H1 (cell line): ENCODE results near the gene MATR3. TPM values are rescaled to one million over a fixed set of nuclear protein-coding genes. Genes with fewer than 3 reads are reported as not detected.

Experiments used
- CTCF ChIA-PET: fragments of 300-600 bp; sonication (Branson Sonifier 250); formaldehyde crosslinking; loops from one replicate; lab custom pipeline; 2021; ENCODE audit not compliant: partially characterized antibody; lab: Charles Lee
- POLR2A ChIA-PET: fragments of 300-600 bp; sonication (Branson Sonifier 250); formaldehyde crosslinking; loops from one replicate; lab custom pipeline; 2021; ENCODE audit warnings: inconsistent platforms; ENCODE audit not compliant: partially characterized antibody; lab: Charles Lee
- DNase-seq, 2 experiments: peaks; one replicate each; pipeline versions ENCODE4 v3.0.0 to v3.0.0-alpha.2; 2010 to 2022; ENCODE audit warnings: low spot score in 2 of 2, low read depth in 1 of 2, mixed read lengths in 1 of 2
- FAIRE-seq: peaks from 2 replicates; lab custom pipeline; 2011; peaks lifted over from hg19 to GRCh38; lab: Jason Lieb, UNC
- H2AFZ ChIP-seq: 2 replicates; pipeline ENCODE4 v1.8.1; 2012; ENCODE audit warnings: low read length, inconsistent platforms
- H2AK5ac ChIP-seq: 2 replicates; pipeline ENCODE4 v1.6.1; 2013; ENCODE audit warnings: low read depth, low read length
- H2BK120ac ChIP-seq: replicated peaks from 2 replicates; pipeline ENCODE3; 2013; ENCODE audit warnings: low read depth, low read length, inconsistent platforms
- H2BK12ac ChIP-seq: 2 replicates; pipeline ENCODE4 v1.6.1; 2013; ENCODE audit warnings: low read depth, low read length
- H2BK15ac ChIP-seq: 2 replicates; pipeline ENCODE4 v1.6.1; 2013; ENCODE audit warnings: low read length
- H2BK20ac ChIP-seq: 2 replicates; pipeline ENCODE4 v1.6.1; 2013; ENCODE audit warnings: low read length
- H2BK5ac ChIP-seq: 2 replicates; pipeline ENCODE4 v1.6.1; 2013; ENCODE audit warnings: low read depth, low read length
- H3K14ac ChIP-seq: 2 replicates; pipeline ENCODE4 v1.6.1; 2013; ENCODE audit warnings: inconsistent platforms; ENCODE audit not compliant: insufficient read length
- H3K18ac ChIP-seq: 2 replicates; pipeline ENCODE4 v1.6.1; 2013; ENCODE audit warnings: low read length; ENCODE audit errors: extremely low read depth
- H3K23ac ChIP-seq: 2 replicates; pipeline ENCODE4 v1.6.1; 2013; ENCODE audit warnings: inconsistent platforms; ENCODE audit not compliant: insufficient read length
- H3K23me2 ChIP-seq: 2 replicates; pipeline ENCODE4 v1.6.1; 2013; ENCODE audit warnings: low read depth, low read length
- H3K27ac ChIP-seq: 2 replicates; pipeline ENCODE4 v1.6.1; 2011; ENCODE audit warnings: low read depth, low read length, inconsistent platforms
- H3K27me3 ChIP-seq, 4 experiments: replicated peaks in 1 of 4; 1 replicate in 1 of 4; 2 replicates in 3 of 4; pipeline versions ENCODE4 v1.6.1 to v1.8.1; 2011 to 2013; ENCODE audit warnings: low read length in 3 of 4, mild to moderate bottlenecking in 3 of 4, inconsistent platforms in 2 of 4, mixed read lengths in 2 of 4, moderate library complexity in 1 of 4; ENCODE audit not compliant: control insufficient read depth in 3 of 4, insufficient read depth in 3 of 4; ENCODE audit errors: extremely low read depth in 1 of 4
- H3K36me3 ChIP-seq, 4 experiments: 2 replicates each; pipeline versions ENCODE4 v1.6.1 to v1.8.1; 2011 to 2013; ENCODE audit warnings: mild to moderate bottlenecking in 4 of 4, low read length in 3 of 4, moderate library complexity in 2 of 4, control low read depth in 1 of 4, inconsistent platforms in 1 of 4; ENCODE audit not compliant: insufficient read depth in 4 of 4, control insufficient read depth in 2 of 4
- H3K4ac ChIP-seq: replicated peaks from 2 replicates; pipeline ENCODE3; 2013; ENCODE audit warnings: low read length, low read depth, mixed read lengths, inconsistent platforms; ENCODE audit not compliant: insufficient read length
- H3K4me1 ChIP-seq, 4 experiments: replicated peaks in 1 of 4; 1 replicate in 1 of 4; 2 replicates in 3 of 4; pipeline versions ENCODE4 v1.6.1 to v1.8.1; 2011 to 2013; ENCODE audit warnings: low read length in 3 of 4, inconsistent platforms in 2 of 4, mixed read lengths in 1 of 4; ENCODE audit not compliant: insufficient read depth in 4 of 4, control insufficient read depth in 3 of 4
- H3K4me2 ChIP-seq, 2 experiments: 2 replicates each; pipeline versions ENCODE4 v1.6.1 to v1.8.1; 2011 to 2013; ENCODE audit warnings: low read depth in 2 of 2, low read length in 2 of 2, control low read depth in 1 of 2, inconsistent platforms in 1 of 2, mild to moderate bottlenecking in 1 of 2; ENCODE audit not compliant: insufficient read depth in 1 of 2
- H3K4me3 ChIP-seq, 4 experiments: fragments of 200-600, 300-600 bp in 1 of 4; sonication (generic), shearing (Covaris generic), sonication (Bioruptor Twin) in 1 of 4; 2 replicates each; pipeline versions ENCODE4 v1.5.1 to v1.8.1; 2011 to 2016; ENCODE audit warnings: low read length in 4 of 4, low read depth in 3 of 4, control low read depth in 2 of 4, inconsistent platforms in 2 of 4, mild to moderate bottlenecking in 2 of 4, mixed read lengths in 1 of 4, moderate library complexity in 1 of 4; ENCODE audit not compliant: insufficient read depth in 2 of 4; ENCODE audit errors: extremely low read depth in 1 of 4
- H3K56ac ChIP-seq: replicated peaks from 2 replicates; pipeline ENCODE3; 2013; ENCODE audit warnings: low read depth, mild to moderate bottlenecking, mixed read lengths, low read length, inconsistent platforms; ENCODE audit not compliant: insufficient read length
- H3K79me1 ChIP-seq: 2 replicates; pipeline ENCODE4 v1.6.1; 2013; ENCODE audit warnings: low read depth, low read length, control low read depth
- H3K79me2 ChIP-seq, 2 experiments: 2 replicates each; pipeline versions ENCODE4 v1.6.1 to v1.8.1; 2012 to 2013; ENCODE audit warnings: low read length in 2 of 2, mild to moderate bottlenecking in 2 of 2, inconsistent platforms in 1 of 2; ENCODE audit not compliant: insufficient read depth in 2 of 2, control insufficient read depth in 1 of 2
- H3K9ac ChIP-seq, 4 experiments: replicated peaks in 1 of 4; 1 replicate in 1 of 4; 2 replicates in 3 of 4; pipeline versions ENCODE4 v1.6.1 to v1.8.1; 2011 to 2013; ENCODE audit warnings: low read depth in 3 of 4, low read length in 3 of 4, control low read depth in 2 of 4, mild to moderate bottlenecking in 2 of 4, moderate library complexity in 2 of 4, inconsistent platforms in 1 of 4; ENCODE audit errors: extremely low read depth in 1 of 4
- H3K9me3 ChIP-seq, 2 experiments: 2 replicates each; pipeline versions ENCODE4 v1.6.1 to v1.8.1; 2012 to 2013; ENCODE audit warnings: mild to moderate bottlenecking in 2 of 2, moderate library complexity in 2 of 2, control low read depth in 1 of 2, inconsistent platforms in 1 of 2, low read depth in 1 of 2, low read length in 1 of 2, mixed read lengths in 1 of 2; ENCODE audit not compliant: insufficient read depth in 2 of 2
- H4K20me1 ChIP-seq, 2 experiments: replicated peaks in 1 of 2; 2 replicates each; pipeline versions ENCODE3 to v1.8.1; 2011 to 2013; ENCODE audit warnings: inconsistent platforms in 2 of 2, low read length in 2 of 2, mild to moderate bottlenecking in 1 of 2; ENCODE audit not compliant: insufficient read depth in 2 of 2, control insufficient read depth in 1 of 2
- H4K5ac ChIP-seq: 2 replicates; pipeline ENCODE4 v1.6.1; 2013; ENCODE audit warnings: low read length, low read depth, mixed read lengths, inconsistent platforms; ENCODE audit not compliant: insufficient read length
- H4K8ac ChIP-seq: 2 replicates; pipeline ENCODE4 v1.8.0; 2013; ENCODE audit warnings: mild to moderate bottlenecking, moderate library complexity, low read length, inconsistent platforms; ENCODE audit not compliant: insufficient read depth; ENCODE audit errors: extremely low read depth
- H4K91ac ChIP-seq: replicated peaks from 2 replicates; pipeline ENCODE3; 2013; ENCODE audit warnings: low read length, mixed read lengths, inconsistent platforms; ENCODE audit not compliant: insufficient read length
- BRCA1 ChIP-seq: IDR thresholded peaks from 2 replicates; pipeline ENCODE4 v1.6.1; 2012; ENCODE audit warnings: low read depth, low read length, improper control_type of control experiment
- CBX5 ChIP-seq: fragments of 300-800, 300-1000 bp; sonication (generic); IDR thresholded peaks from 2 replicates; pipeline ENCODE4 v1.7.1; 2016; ENCODE audit warnings: antibody characterized with exemption, low read length, low read depth
- CBX8 ChIP-seq: fragments of 300-800, 300-1000 bp; sonication (generic); IDR thresholded peaks from 2 replicates; pipeline ENCODE4 v1.7.1; 2016; ENCODE audit warnings: low read depth, low read length, borderline replicate concordance
- CHD2 ChIP-seq: IDR thresholded peaks from 2 replicates; pipeline ENCODE4 v1.6.1; 2012; ENCODE audit warnings: low read length, improper control_type of control experiment
- CTBP2 ChIP-seq: IDR thresholded peaks from 2 replicates; pipeline ENCODE4 v1.7.0; 2011; ENCODE audit warnings: borderline replicate concordance, mild to moderate bottlenecking, moderate library complexity, mixed read lengths, low read length; ENCODE audit not compliant: insufficient read depth, insufficient read length
- JUN ChIP-seq: IDR thresholded peaks from 2 replicates; pipeline ENCODE4 v1.6.1; 2011; ENCODE audit warnings: low read depth, mild to moderate bottlenecking, improper control_type of control experiment, low read length
- KDM4A ChIP-seq: IDR thresholded peaks from one replicate; pipeline ENCODE4 v1.7.1; 2012; ENCODE audit warnings: low read depth, mild to moderate bottlenecking, moderate library complexity, low read length, inconsistent platforms; ENCODE audit not compliant: severe bottlenecking
- MAFK ChIP-seq: IDR thresholded peaks from 2 replicates; pipeline ENCODE4 v1.6.1; 2012; ENCODE audit warnings: low read depth, mild to moderate bottlenecking, improper control_type of control experiment, low read length
- PHF8 ChIP-seq: fragments of 200-600 bp; sonication (generic); conservative IDR thresholded peaks from 2 replicates; pipeline ENCODE4 v1.7.1; 2012; ENCODE audit warnings: low read depth, mild to moderate bottlenecking, inconsistent platforms, low read length, moderate library complexity
- POLR2A ChIP-seq, 2 experiments: IDR thresholded peaks; 1 replicate in 1 of 2; 2 replicates in 1 of 2; pipeline ENCODE4 v1.6.1; 2011; ENCODE audit warnings: low read depth in 2 of 2, low read length in 2 of 2, mild to moderate bottlenecking in 2 of 2; ENCODE audit errors: control extremely low read depth in 1 of 2
- POLR2AphosphoS5 ChIP-seq: IDR thresholded peaks from 2 replicates; pipeline ENCODE4 v1.6.1; 2011; ENCODE audit warnings: low read depth, low read length
- SAP30 ChIP-seq: fragments of 300-600 bp; sonication (generic); IDR thresholded peaks from 2 replicates; pipeline ENCODE4 v1.7.1; 2012; ENCODE audit warnings: low read length, moderate library complexity, mild to moderate bottlenecking, inconsistent platforms; ENCODE audit not compliant: insufficient read depth, insufficient replicate concordance
- TAF1 ChIP-seq: IDR thresholded peaks from 2 replicates; pipeline ENCODE4 v1.6.1; 2011; ENCODE audit warnings: mild to moderate bottlenecking, low read depth, low read length
- ZNF274 ChIP-seq: IDR thresholded peaks from 2 replicates; pipeline ENCODE4 v1.7.0; 2012; ENCODE audit warnings: low read length, borderline replicate concordance; ENCODE audit errors: extremely low read depth
- WGBS, 2 experiments: shearing (Covaris generic) in 1 of 2; methylation state at CpG; one replicate each; pipeline versions ENCODE4 v1.1.6 to v1.1.7; 2013 to 2015; ENCODE audit warnings: low lambda C conversion rate in 2 of 2, mixed read lengths in 2 of 2, inconsistent platforms in 1 of 2, low coverage in 1 of 2, missing lambda C conversion rate in 1 of 2; ENCODE audit not compliant: insufficient replicate concordance in 2 of 2, insufficient coverage in 1 of 2, insufficient read length in 1 of 2; ENCODE audit errors: extremely low coverage in 1 of 2, missing lambda C conversion rate in 1 of 2; 5-methylcytosine and 5-hydroxymethylcytosine counted together
- polyA plus RNA-seq, 7 experiments: library from polyadenylated mRNA; depleted of rRNA in 3 of 7; stranded (reverse) in 5 of 7; unstranded in 2 of 7; fragments of >200 nt in 5 of 7; fragments of 200-250 nt in 2 of 7; gene quantifications; 1 replicate in 5 of 7; 2 replicates in 1 of 7; 4 replicates in 1 of 7; pipeline versions ENCODE4 v1.2.1 to v1.2.3, GENCODE V29; 2011 to 2013; ENCODE audit warnings: missing spikeins in 2 of 7, mixed read lengths in 2 of 7
- total RNA-seq: library from RNA; stranded (reverse); fragmentation: NEBNext Ultra II Directional; extraction: Animal tissue kit (Norgen Biotek cat#: 25700); gene quantifications from 2 replicates; pipeline ENCODE4 v1.2.1, GENCODE V29; 2021
- TF ChIP-seq, protein P1 (sequence below): IDR thresholded peaks from 2 replicates; pipeline ENCODE4 v1.6.1; 2012; ENCODE audit warnings: inconsistent platforms

The MATR3 gene
- total and polyA plus RNA-seq, 2 of the 8 experiments (the other 6 are each of a cell fraction or from before 2014, with no cell fraction given), result 116 to 389 TPM

DNA sequence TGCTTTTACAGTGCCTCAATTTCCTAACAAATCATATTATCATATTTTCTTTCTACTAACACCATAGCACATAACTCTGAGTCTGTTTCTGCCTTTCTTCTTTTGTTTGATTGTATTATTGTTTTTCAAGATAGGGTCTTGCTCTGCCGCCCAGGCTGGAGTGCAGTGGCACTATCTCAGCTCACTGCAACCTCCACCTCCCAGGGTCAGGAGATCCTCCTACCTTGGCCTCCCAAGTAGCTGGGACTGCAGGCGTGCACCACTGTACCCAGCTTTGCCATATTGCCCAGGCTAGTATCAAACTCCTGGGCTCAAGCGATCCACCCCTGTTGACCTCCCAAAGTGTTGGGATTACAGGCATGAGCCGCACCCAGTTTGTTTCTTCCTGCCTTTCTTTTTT is 66.8 kb downstream of the MATR3 start:
- WGBS, 2 experiments, result 97% methylated on average over 3 of the region's 4 CpGs; no CpG with 5 or more reads in 1 of the 2 experiments
- no peak overlapping the region for H3K14ac ChIP-seq
- no peak overlapping the region for H2AK5ac ChIP-seq
- no peak overlapping the region for H3K4me3 ChIP-seq
- H2BK20ac ChIP-seq, result no peak overlapping the region
- no peak overlapping the region for H3K27ac ChIP-seq
- no peak overlapping the region for H3K9ac ChIP-seq
- no peak overlapping the region for H3K18ac ChIP-seq
- H2BK120ac ChIP-seq, result no peak overlapping the region
- H3K4me2 ChIP-seq, result no peak overlapping the region
- H3K79me2 ChIP-seq, result peaks cover 12 to 67% of the 10 kb centered on the region in 2 experiments
- FAIRE-seq (no peak), DNase-seq (no peak)
- CTCF ChIA-PET, result interaction anchor here (1.1 kb wide), 2 partner anchors 31 to 87 kb away, joined by 3 to 4 read pairs; no protein-coding TSS in a partner anchor
- POLR2A ChIA-PET, result interaction anchor here (1.8 to 2.6 kb wide), 2 partner anchors 13 to 67 kb away, joined by 3 to 9 read pairs; partner anchors contain the start of gene MATR3
- no peak overlapping the region for H2BK5ac ChIP-seq
- H3K56ac ChIP-seq, result no peak overlapping the region
- H3K23ac ChIP-seq, result no peak overlapping the region
- no peak overlapping the region for H2AFZ ChIP-seq
- H2BK12ac ChIP-seq, result no peak overlapping the region
- no peak overlapping the region for H3K4ac ChIP-seq
- no peak overlapping the region for H4K91ac ChIP-seq
- H4K8ac ChIP-seq, result no peak overlapping the region
- H3K4me1 ChIP-seq, result no peaks in the 10 kb centered on the region
- peaks cover 8 to 10% of the 10 kb centered on the region in 2 experiments for H4K20me1 ChIP-seq
- no peak overlapping the region for H2BK15ac ChIP-seq
- H3K27me3 ChIP-seq, result no peaks in the 10 kb centered on the region
- H4K5ac ChIP-seq, result no peak overlapping the region
- H3K36me3 ChIP-seq, result peaks cover 13 to 20% (median 18%) of the 10 kb centered on the region in 4 experiments
- H3K79me1 ChIP-seq, result peaks cover 8% of the 10 kb centered on the region; the same call in 1 of the 2 replicates
- H3K23me2 ChIP-seq, result no peaks in the 10 kb centered on the region
- H3K9me3 ChIP-seq, result no peaks in the 10 kb centered on the region
- TF ChIP-seq BRCA1, result no peak
- no peak for TF ChIP-seq JUN
- TF ChIP-seq, protein P1, sequence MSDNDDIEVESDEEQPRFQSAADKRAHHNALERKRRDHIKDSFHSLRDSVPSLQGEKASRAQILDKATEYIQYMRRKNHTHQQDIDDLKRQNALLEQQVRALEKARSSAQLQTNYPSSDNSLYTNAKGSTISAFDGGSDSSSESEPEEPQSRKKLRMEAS, result no peak
- no peak for TF ChIP-seq KDM4A
- no peak for TF ChIP-seq CBX5
- TF ChIP-seq CBX8, result no peak
- TF ChIP-seq POLR2A (IDR thresholded peaks at IDR 0.05; ENCODE audit: control extremely low read depth in 1 of 2, low read depth in 2 of 2, low read length in 2 of 2), result no peak
- no peak for TF ChIP-seq POLR2AphosphoS5
- TF ChIP-seq CHD2, result no peak
- no peak for TF ChIP-seq CTBP2
- TF ChIP-seq SAP30, result no peak
- no peak for TF ChIP-seq PHF8
- no peak for TF ChIP-seq ZNF274
- no peak for TF ChIP-seq MAFK
- no peak for TF ChIP-seq TAF1
